Endothelial cell of coronary artery (primary cell): ENCODE data around the gene CPSF4. TPM values are rescaled to one million over a fixed set of nuclear protein-coding genes. Genes with fewer than 3 reads are reported as not detected.

Experiments used
- total RNA-seq: library from RNA; depleted of rRNA; stranded (reverse); fragments of >200 nt; gene quantifications from 2 replicates; pipeline ENCODE4 v1.2.3, GENCODE V29; 2014

The CPSF4 gene
- total RNA-seq: 23.8 and 26.0 TPM in 2 replicates

GRCh38 chr7:99438573-99439480, at the start of gene CPSF4, which contains the start of gene PTCD1:
Gene CPSF4, plus strand, starts transcription at chr7:99438943. Its CDS starts 140 bp downstream, at chr7:99439083.
Gene PTCD1, minus strand, starts transcription at chr7:99438798. Its CDS starts 3,556 bp downstream, at chr7:99435242.

GRCh38 chr7:99408379-99409191, 30.2 kb upstream of the CPSF4 start, which contains the start of the genes BUD31 and PDAP1:
Gene BUD31, plus strand, starts transcription at chr7:99408969. Its CDS starts 2,124 bp downstream, at chr7:99411093.
Gene PDAP1, minus strand, starts transcription at chr7:99408597. Its CDS starts 49 bp downstream, at chr7:99408548.

GRCh38 chr7:99472561-99473314, 34.0 kb downstream of the CPSF4 start, which contains the start of gene ZNF789:
Gene ZNF789, plus strand, starts transcription at chr7:99472890. Its CDS starts 3,567 bp downstream, at chr7:99476457.

GRCh38 chr7:99499721-99500636, 61.2 kb downstream of the CPSF4 start, which contains the start of gene ZNF394:
Gene ZNF394, minus strand, starts transcription at chr7:99500281. Its CDS starts 188 bp downstream, at chr7:99500093.

GRCh38 chr7:99504603-99505323, 66.0 kb downstream of the CPSF4 start, which contains the start of gene ZKSCAN5:
Gene ZKSCAN5, plus strand, starts transcription at chr7:99504662. Its CDS starts 1,383 bp downstream, at chr7:99506045.

Other genes starting within 250 kb of the CPSF4 start
- under 0.01 TPM in 1 of 2 replicates, not detected in the other for gene KPNA7, start 230.8 kb upstream of the CPSF4 start, total RNA-seq
- 0.38 and 0.72 TPM in 2 replicates for gene MYH16, start 166.1 kb upstream of the CPSF4 start, total RNA-seq
- 224 and 226 TPM in 2 replicates for gene ARPC1A, start 113.0 kb upstream of the CPSF4 start, total RNA-seq
- gene ARPC1B, start 64.2 kb upstream of the CPSF4 start, total RNA-seq: 600 and 643 TPM in 2 replicates
- gene PDAP1, start 30.3 kb upstream of the CPSF4 start, total RNA-seq: 29.6 and 32.8 TPM in 2 replicates
- gene BUD31, start 30.0 kb upstream of the CPSF4 start, total RNA-seq: 120 TPM in 2 replicates
- 4.0 and 5.9 TPM in 2 replicates for gene PTCD1, start 145 bp upstream of the CPSF4 start, total RNA-seq
- 281 and 445 TPM in 2 replicates for gene ATP5MF, start 27.2 kb downstream of the CPSF4 start, total RNA-seq
- gene ZNF789, start 33.9 kb downstream of the CPSF4 start, total RNA-seq: 5.7 and 7.0 TPM in 2 replicates
- gene ZNF394, start 61.3 kb downstream of the CPSF4 start, total RNA-seq: 24.7 and 28.4 TPM in 2 replicates
- 10.4 and 11.8 TPM in 2 replicates for gene ZKSCAN5, start 65.7 kb downstream of the CPSF4 start, total RNA-seq
- gene FAM200A, start 113.2 kb downstream of the CPSF4 start, total RNA-seq: 4.9 and 5.9 TPM in 2 replicates
- 9.3 and 26.9 TPM in 2 replicates for gene ZNF655, start 119.7 kb downstream of the CPSF4 start, total RNA-seq
- 0.19 TPM in 1 of 2 replicates, not detected in the other for gene TMEM225B, start 159.3 kb downstream of the CPSF4 start, total RNA-seq
- gene ZSCAN25, start 178.0 kb downstream of the CPSF4 start, total RNA-seq: 10.2 and 15.1 TPM in 2 replicates
- not detected in 2 replicates for gene CYP3A5, start 241.1 kb downstream of the CPSF4 start, total RNA-seq